Transverse colon (tissue), 4 donors: ENCODE data around the gene C1orf115. TPM values are rescaled to one million over a fixed set of nuclear protein-coding genes. Genes with fewer than 3 reads are reported as not detected.

Experiments used
- DNase-seq: peaks from one replicate; pipeline ENCODE4 v3.0.0-alpha.2; 2019
- H3K27ac ChIP-seq, 4 donors: fragments of 200-600 bp; sonication (generic); 2 replicates each; pipeline ENCODE4 v1.5.1; 2016 to 2018; ENCODE audit warnings: inconsistent platforms in 4 of 4
- H3K27me3 ChIP-seq: fragments of 200-600 bp; sonication (generic); 2 replicates; pipeline ENCODE4 v1.5.1; 2017; ENCODE audit warnings: inconsistent platforms
- H3K36me3 ChIP-seq, 4 donors: fragments of 200-600 bp; sonication (generic); 2 replicates each; pipeline ENCODE4 v1.5.1; 2017 to 2019; ENCODE audit warnings: inconsistent platforms in 4 of 4
- H3K4me1 ChIP-seq, 4 donors: fragments of 200-600 bp; sonication (generic); 2 replicates each; pipeline ENCODE4 v1.5.1; 2017 to 2020; ENCODE audit warnings: inconsistent platforms in 4 of 4
- H3K4me3 ChIP-seq, 4 donors: fragments of 200-600 bp; sonication (generic); 1 replicate in 1 of 4; 2 replicates in 3 of 4; pipeline versions ENCODE4 v1.5.1 to v1.6.1; 2017 to 2019; ENCODE audit warnings: inconsistent platforms in 4 of 4
- H3K9me3 ChIP-seq, 2 donors: fragments of 200-600 bp; sonication (generic); 2 replicates each; pipeline ENCODE4 v1.5.1; 2017 to 2019; ENCODE audit warnings: inconsistent platforms in 2 of 2
- CTCF ChIP-seq, 5 experiments: fragments of 200-600 bp in 3 of 5; fragments of 450-650 bp in 2 of 5; sonication (generic) in 3 of 5; IDR thresholded peaks; 1 replicate in 2 of 5; 2 replicates in 3 of 5; pipeline ENCODE4 v1.5.1; 2016 to 2017; ENCODE audit warnings: antibody characterized with exemption in 5 of 5, inconsistent platforms in 3 of 5, mild to moderate bottlenecking in 2 of 5, moderate library complexity in 1 of 5
- EP300 ChIP-seq: sonication (generic); formaldehyde crosslinking; IDR thresholded peaks from one replicate; pipeline ENCODE4 v1.6.1; 2017; ENCODE audit warnings: antibody characterized with exemption, low read depth
- POLR2A ChIP-seq: fragments of 450-650 bp; IDR thresholded peaks from one replicate; pipeline ENCODE4 v1.6.1; 2016; ENCODE audit warnings: antibody characterized with exemption, mild to moderate bottlenecking, moderate library complexity
- POLR2AphosphoS5 ChIP-seq, 3 donors: sonication (generic); formaldehyde crosslinking; IDR thresholded peaks; one replicate each; pipeline ENCODE4 v1.6.1; 2016; ENCODE audit warnings: antibody characterized with exemption in 3 of 3
- WGBS, 2 donors: methylation state at CpG; one replicate each; pipeline ENCODE4 v1.1.5; 2018; ENCODE audit warnings: low coverage in 1 of 2; 5-methylcytosine and 5-hydroxymethylcytosine counted together
- in situ Hi-C, 4 donors: fragments of 200-750 bp; cut with MboI; loops; one replicate each; pipeline versions ENCODE4 v1.15.0 to v1.15.1; 2017; ENCODE audit warnings: low sequenced_read_pairs in 3 of 4, low pct_ligation_motif_present in 1 of 4, low pct_unique_long_range_greater_than_20kb in 1 of 4
- intact Hi-C: fragments of 100-400 bp; cut with DNase I; formaldehyde crosslinking; loops from one replicate; pipeline ENCODE4 v1.15.1; 2023; ENCODE audit warnings: low total_unique reads
- total RNA-seq, 4 donors: library from RNA; depleted of rRNA; stranded (reverse); fragments of >200 nt; gene quantifications; one replicate each; pipeline ENCODE4 v1.1.0, GENCODE V29; 2016

Gene C1orf115
- total RNA-seq, 4 donors from 2014 or later = 43.2 to 153 (median 103) TPM

DNA sequence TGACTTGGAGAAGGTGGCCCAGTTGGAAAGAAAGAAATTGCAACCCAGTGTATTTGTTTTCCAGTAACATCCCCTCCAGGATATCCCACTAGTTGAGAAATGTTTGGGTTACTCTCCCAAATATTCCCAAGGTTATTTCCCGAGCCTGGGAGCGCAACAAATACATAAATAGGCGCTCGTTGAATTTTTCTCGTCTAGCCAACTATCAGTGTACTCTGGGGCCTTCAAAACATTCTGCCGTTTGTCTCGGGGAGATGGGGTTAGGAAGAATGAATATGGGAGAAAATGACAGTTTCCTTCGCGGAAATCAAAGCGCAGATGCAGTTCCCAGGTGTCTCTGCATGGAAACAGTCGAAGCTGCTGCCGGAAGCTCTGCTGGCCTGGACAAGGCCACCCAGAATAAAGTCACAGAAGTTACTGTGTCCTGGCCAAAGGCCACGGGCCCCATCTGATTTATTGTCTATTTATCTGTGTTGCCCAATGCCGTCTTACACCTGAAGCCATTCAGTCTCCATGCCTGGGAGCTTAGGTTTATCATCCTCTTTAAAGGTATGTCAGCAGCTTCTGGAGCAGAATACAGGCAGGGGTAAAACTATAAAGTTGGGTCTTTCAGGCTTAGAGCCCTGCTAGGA lies 1.0 kb downstream of the C1orf115 start:
- in situ Hi-C loops = loop anchor here in 1 of 4 donors (25.0 kb wide), 1 partner anchor 96 kb away; the partner anchor contains the start of gene MTARC1

DNA sequence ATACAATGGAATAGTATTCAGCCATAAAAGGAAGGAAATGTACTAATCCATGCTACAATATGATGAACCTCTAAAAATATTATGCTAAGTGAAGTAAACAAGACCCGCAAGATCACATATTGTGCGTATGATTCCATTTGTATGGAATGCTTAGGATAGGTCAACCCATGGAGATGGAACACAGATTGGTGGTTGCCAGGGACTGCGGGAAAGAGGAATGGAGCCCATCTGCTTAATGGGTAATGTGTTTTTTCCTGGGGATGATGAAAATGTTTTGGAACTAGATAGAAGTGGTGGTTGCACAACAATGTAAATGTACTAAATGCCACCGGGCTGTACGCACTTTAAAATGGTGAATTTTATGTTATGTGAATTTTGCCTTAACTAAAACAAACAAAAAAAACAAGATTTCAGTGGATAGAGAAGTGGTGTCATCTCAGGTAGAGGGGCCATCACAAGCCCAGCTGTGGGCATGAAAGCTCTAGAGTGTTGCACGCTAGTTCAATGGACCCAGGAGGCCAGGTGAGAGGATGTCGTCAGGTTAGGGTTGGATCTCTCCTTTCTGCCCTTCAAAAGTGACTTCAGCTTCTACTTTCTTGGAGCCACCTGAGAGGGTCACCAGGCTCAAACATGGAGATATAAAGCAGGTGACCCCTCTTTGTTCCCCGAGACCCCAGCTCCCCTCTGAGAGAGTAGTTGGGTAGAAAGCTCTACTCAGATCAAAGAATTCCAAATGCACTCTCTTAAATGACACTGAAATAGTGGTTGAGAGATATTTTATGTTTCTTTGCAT lies 2.5 kb downstream of the C1orf115 start:
- in situ Hi-C loops = loop anchor here in 1 of 4 donors (25.0 kb wide), 1 partner anchor 95 kb away; the partner anchor contains the start of gene MTARC1
- WGBS, 2 donors = 80 to 90% methylated on average over 5 to 8 of the region's 8 CpGs
- H3K9me3 ChIP-seq = no peaks in the 10 kb centered on the region
- H3K27ac ChIP-seq = no peak overlapping the region
- intact Hi-C loops = loop anchor here (5.0 kb wide), 2 partner anchors 35 to 85 kb away; no protein-coding TSS in a partner anchor
- no peaks in the 10 kb centered on the region for H3K36me3 ChIP-seq
- H3K4me3 ChIP-seq = no peak overlapping the region
- DNase-seq = no peak
- no peaks in the 10 kb centered on the region for H3K27me3 ChIP-seq
- TF ChIP-seq EP300 = no peak
- TF ChIP-seq POLR2A = no peak
- TF ChIP-seq POLR2AphosphoS5 (IDR thresholded peaks at IDR 0.05) = no peak
- TF ChIP-seq CTCF (IDR thresholded peaks at IDR 0.05) = no peak
- peaks cover 0 to 15% (median 9%) of the 10 kb centered on the region in 4 donors for H3K4me1 ChIP-seq

More for the DNA sequence above, 1.0 kb downstream of the C1orf115 start:
- Histone ChIP-seq H3K4me1 (peaks cover 0 to 15% (median 9%) of the 10 kb centered on the region in 4 donors), H3K27me3 (no peaks in the 10 kb centered on the region), H3K9me3 (no peaks in the 10 kb centered on the region), H3K27ac (peak overlapping the region; percentile 57 to 84 (median 80)), H3K36me3 (no peaks in the 10 kb centered on the region), H3K4me3 (peak overlapping the region; percentile 45 to 85 (median 66))
- TF ChIP-seq CTCF (IDR thresholded peaks at IDR 0.05) (no peak), POLR2A (peak; percentile 39), POLR2AphosphoS5 (IDR thresholded peaks at IDR 0.05) (peak in 1 of 3 donors; percentile 65)
- intact Hi-C loops = loop anchor here (5.0 kb wide), 2 partner anchors 36 to 86 kb away; no protein-coding TSS in a partner anchor
- WGBS, 2 donors = 33 to 50% methylated on average over 13 to 14 of the region's 14 CpGs
- DNase-seq = peak; percentile 51

- in situ Hi-C loops (loop anchor here in 1 of 4 donors (25.0 kb wide), 1 partner anchor 92 kb away; the partner anchor contains the start of gene MTARC1), intact Hi-C loops (loop anchor here (5.0 kb wide), 2 partner anchors 32 to 82 kb away; no protein-coding TSS in a partner anchor)
- TF ChIP-seq EP300 (no peak), POLR2AphosphoS5 (IDR thresholded peaks at IDR 0.05) (no peak), POLR2A (no peak), CTCF (IDR thresholded peaks at IDR 0.05) (no peak)
- WGBS, 2 donors = 93 to 94% methylated on average over 6 to 8 of the region's 8 CpGs
- Histone ChIP-seq H3K4me3 (no peak overlapping the region), H3K4me1 (peaks cover 0 to 11% (median 7%) of the 10 kb centered on the region in 4 donors), H3K9me3 (no peaks in the 10 kb centered on the region), H3K27ac (no peak overlapping the region), H3K27me3 (no peaks in the 10 kb centered on the region), H3K36me3 (no peaks in the 10 kb centered on the region)
- no peak for DNase-seq
Observed at GRCh38 chr1:220694866-220695382, 4.8 kb downstream of the C1orf115 start.

DNA sequence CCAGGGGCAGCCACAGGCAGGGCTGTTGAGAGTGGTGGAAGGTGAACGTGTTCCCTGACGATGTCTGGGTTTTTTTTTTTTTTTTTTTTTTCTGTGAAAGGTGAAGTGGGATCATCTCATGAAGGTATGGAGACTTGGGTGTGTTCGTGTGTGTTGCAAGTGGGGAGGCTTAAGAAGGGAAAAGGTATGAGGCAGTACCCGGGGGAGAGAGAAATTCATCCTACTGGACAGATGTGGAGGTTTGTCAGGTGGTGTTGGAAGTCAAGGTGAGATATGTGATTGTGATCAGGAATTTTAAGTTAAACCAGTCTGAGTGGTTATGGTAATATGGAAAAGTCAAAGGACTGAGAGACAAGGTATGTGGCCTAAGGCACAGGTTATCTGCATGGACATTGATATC lies 5.3 kb downstream of the C1orf115 start:
- Histone ChIP-seq H3K36me3 (no peaks in the 10 kb centered on the region), H3K9me3 (no peaks in the 10 kb centered on the region), H3K27ac (no peak overlapping the region), H3K4me3 (no peak overlapping the region), H3K4me1 (peaks cover 0 to 10% (median 5%) of the 10 kb centered on the region in 4 donors), H3K27me3 (no peaks in the 10 kb centered on the region)
- intact Hi-C loops (no loop called here), in situ Hi-C loops (loop anchor here in 1 of 4 donors (25.0 kb wide), 1 partner anchor 92 kb away; the partner anchor contains the start of gene MTARC1)
- no peak for DNase-seq
- no peak for TF ChIP-seq CTCF (IDR thresholded peaks at IDR 0.05)
- TF ChIP-seq POLR2A = no peak
- no peak for TF ChIP-seq POLR2AphosphoS5 (IDR thresholded peaks at IDR 0.05)
- TF ChIP-seq EP300 = no peak
- 87 to 100% methylated on average over 2 to 4 of the region's 4 CpGs for WGBS, 2 donors
